GM20000 (cell line): ENCODE measurements around the gene GCAT.

ENCODE experiments used
- DNase-seq: peaks from one replicate; pipeline ENCODE4 v3.0.0; 2012; ENCODE audit warnings: low spot score
- TF ChIP-seq, protein P1 (sequence below): IDR thresholded peaks from 2 replicates; pipeline ENCODE4 v1.5.1; 2012; ENCODE audit warnings: mild to moderate bottlenecking, control low read depth; ENCODE audit errors: extremely low read depth, missing control alignments

Gene GCAT

DNA sequence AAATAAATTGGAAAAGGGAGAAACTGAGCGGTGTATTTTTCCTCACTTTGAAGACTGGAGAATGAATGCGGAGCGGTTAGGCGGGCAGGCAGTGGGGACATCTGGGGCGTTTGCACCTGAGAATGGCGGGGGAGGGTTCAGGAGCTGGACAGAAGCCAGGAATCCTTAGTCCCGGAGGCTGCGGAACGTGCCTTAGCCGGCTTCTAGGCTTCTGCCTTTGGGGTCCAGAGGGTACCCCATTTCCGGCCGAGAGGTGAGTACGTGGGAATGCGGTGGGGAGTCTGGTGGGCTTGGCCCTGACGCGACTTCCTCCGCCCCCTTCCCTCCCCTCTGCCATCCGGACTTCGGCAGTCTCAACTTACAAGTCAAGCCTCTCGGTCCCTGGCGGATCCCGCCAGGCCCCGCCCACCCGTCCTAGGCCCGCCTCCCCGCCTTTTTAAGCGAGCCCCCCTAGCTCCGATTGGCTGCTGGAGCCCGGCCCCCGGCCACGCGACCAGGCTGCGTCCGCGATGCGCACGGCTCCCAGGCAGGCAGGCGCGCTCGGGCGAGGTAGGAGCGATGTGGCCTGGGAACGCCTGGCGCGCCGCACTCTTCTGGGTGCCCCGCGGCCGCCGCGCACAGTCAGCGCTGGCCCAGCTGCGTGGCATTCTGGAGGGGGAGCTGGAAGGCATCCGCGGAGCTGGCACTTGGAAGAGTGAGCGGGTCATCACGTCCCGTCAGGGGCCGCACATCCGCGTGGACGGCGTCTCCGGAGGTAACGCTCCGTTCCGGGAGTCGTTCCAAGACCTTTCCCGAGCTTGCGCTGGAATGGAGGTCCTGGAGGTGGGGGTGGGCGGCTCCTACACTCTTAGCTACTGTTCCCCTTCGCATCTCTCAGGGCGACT, at the start of gene GCAT:
GCAT (plus strand) TSS at position 525 of the 884 bp plus-strand sequence; CDS start at position 559, 34 bp downstream.
- DNase-seq, result peak; percentile 99
- TF ChIP-seq, protein P1, sequence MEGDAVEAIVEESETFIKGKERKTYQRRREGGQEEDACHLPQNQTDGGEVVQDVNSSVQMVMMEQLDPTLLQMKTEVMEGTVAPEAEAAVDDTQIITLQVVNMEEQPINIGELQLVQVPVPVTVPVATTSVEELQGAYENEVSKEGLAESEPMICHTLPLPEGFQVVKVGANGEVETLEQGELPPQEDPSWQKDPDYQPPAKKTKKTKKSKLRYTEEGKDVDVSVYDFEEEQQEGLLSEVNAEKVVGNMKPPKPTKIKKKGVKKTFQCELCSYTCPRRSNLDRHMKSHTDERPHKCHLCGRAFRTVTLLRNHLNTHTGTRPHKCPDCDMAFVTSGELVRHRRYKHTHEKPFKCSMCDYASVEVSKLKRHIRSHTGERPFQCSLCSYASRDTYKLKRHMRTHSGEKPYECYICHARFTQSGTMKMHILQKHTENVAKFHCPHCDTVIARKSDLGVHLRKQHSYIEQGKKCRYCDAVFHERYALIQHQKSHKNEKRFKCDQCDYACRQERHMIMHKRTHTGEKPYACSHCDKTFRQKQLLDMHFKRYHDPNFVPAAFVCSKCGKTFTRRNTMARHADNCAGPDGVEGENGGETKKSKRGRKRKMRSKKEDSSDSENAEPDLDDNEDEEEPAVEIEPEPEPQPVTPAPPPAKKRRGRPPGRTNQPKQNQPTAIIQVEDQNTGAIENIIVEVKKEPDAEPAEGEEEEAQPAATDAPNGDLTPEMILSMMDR, result no peak

GRCh38 chr22:37758694-37759093, 49.0 kb upstream of the GCAT start:
- TF ChIP-seq, protein P1, result no peak
- no peak for DNase-seq

DNA sequence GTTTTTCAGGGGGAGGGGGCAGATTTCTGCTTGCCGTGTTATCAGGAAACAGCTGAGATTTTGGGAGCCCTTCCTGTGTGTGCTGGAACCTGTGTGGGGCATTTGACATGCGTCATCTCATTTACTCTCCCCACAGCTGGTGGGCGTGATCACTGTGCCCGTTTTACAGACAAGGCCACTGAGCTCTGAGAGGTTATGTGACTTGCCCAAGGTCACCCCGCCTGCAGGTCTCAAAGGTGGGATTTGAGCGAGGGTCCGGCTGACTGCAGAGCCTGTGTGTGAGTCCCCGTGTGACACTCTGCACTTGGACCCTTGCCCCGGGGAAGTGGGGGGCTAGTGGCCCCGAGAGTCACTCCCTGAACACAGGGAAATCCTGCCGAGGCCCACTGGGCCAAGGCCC, 48.5 kb upstream of the GCAT start:
- TF ChIP-seq, protein P1, result no peak
- DNase-seq, result no peak

DNA sequence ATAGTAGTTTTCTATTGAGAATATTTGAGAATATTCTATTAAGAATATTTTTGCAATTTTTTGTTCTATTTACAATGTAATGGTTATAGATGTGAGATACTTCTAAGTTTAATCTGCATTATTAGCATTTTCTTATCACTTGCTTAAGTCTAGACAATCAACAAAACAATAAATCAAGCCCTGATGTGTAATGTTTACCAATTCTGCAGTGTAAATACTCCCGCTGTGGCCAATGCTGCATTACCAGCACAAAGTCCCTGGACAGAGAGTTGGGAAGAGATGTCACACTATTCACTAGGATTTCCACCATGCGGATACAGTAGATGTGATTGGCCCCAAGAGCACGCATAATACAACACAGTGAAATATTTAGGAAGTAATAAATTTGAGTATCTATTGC, 47.6 kb upstream of the GCAT start:
- TF ChIP-seq, protein P1, result no peak
- no peak for DNase-seq

GRCh38 chr22:37762389-37762836, 45.3 kb upstream of the GCAT start:
- TF ChIP-seq, protein P1, result no peak
- DNase-seq, result no peak

DNA sequence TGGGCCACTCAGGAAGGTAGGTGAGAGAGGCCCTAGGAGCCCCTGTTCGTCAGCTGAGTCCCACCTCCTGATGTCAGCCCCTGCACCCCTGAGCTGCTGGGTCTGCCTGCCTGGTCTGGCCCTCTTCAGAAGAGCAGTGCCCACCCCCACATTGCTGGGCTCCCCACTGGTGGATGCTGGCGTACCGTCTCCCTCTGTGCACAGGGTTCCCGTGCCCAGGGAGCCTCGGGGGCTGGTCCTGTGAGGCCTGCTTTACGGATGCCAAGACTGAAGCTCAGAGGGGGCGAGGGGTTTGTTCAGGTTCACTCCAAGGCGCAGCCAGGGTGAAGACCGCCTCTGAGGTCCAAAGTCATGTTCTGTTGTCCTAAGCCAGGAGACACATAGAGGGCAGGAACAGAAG, 44.7 kb upstream of the GCAT start:
- DNase-seq, result no peak
- TF ChIP-seq, protein P1, result no peak

- no peak for DNase-seq
- TF ChIP-seq, protein P1, result no peak
These were observed 44.1 kb upstream of the GCAT start for GRCh38 chr22:37763652-37764051.
